A549 (cell line): ENCODE data around the gene SOS2.

Source experiments
- CBX8 ChIP-seq: fragments of 200-600 bp; sonication (generic); IDR thresholded peaks from 2 replicates; pipeline ENCODE4 v1.6.1; 2016
- HOXB13 ChIP-seq: fragments of 250-450 bp; sonication (Bioruptor Pico); IDR thresholded peaks from 2 replicates; pipeline ENCODE4 v1.5.0; 2020; ENCODE audit warnings: low read depth, mild to moderate bottlenecking, moderate library complexity
- JUN ChIP-seq, 2 experiments: fragments of >200 bp; sonication (Bioruptor Twin); formaldehyde crosslinking; IDR thresholded peaks; 2 replicates in 1 of 2; 3 replicates in 1 of 2; pipeline ENCODE4 v1.6.1; 2016 to 2017
- TF ChIP-seq, protein P1 (sequence below): fragments of >200 bp; sonication (Bioruptor Twin); formaldehyde crosslinking; IDR thresholded peaks from 3 replicates; pipeline ENCODE4 v1.5.1; 2016

DNA sequence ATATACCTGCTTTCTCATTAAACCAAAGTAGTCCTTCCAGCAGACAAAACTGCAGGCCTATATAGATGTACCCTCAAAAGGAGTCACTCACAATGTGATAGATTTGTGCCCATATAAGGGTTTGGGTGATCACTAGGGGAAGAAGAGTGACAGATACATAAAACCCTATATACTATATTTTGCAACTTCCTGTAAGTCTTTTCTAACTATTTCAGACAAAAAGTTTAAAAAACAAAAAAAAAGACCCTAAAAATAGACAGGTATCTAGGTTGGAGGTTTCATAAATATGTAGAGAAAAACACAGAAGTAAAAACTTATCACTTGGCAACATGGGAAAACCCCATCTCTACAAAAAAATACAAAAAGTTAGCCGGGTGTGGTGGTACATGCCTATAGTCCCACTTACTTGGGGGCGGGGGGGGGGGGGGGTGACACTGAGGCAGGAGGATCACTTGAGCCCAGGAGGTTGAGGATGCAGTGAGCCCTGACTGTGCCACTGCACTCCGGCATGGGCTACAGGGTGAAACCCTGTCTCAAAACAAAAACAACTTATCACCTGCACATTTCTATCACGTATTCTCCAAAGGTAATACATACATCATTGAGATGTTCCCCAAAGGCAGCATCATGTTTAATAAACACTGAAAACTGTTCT, 117.9 kb downstream of the SOS2 start:
- TF ChIP-seq, protein P1, sequence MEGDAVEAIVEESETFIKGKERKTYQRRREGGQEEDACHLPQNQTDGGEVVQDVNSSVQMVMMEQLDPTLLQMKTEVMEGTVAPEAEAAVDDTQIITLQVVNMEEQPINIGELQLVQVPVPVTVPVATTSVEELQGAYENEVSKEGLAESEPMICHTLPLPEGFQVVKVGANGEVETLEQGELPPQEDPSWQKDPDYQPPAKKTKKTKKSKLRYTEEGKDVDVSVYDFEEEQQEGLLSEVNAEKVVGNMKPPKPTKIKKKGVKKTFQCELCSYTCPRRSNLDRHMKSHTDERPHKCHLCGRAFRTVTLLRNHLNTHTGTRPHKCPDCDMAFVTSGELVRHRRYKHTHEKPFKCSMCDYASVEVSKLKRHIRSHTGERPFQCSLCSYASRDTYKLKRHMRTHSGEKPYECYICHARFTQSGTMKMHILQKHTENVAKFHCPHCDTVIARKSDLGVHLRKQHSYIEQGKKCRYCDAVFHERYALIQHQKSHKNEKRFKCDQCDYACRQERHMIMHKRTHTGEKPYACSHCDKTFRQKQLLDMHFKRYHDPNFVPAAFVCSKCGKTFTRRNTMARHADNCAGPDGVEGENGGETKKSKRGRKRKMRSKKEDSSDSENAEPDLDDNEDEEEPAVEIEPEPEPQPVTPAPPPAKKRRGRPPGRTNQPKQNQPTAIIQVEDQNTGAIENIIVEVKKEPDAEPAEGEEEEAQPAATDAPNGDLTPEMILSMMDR = no peak
- TF ChIP-seq JUN (IDR thresholded peaks at IDR 0.05) (no peak), CBX8 (no peak), HOXB13 (CRISPR knock-in tag) (no peak)
